Measurements from ENCODE around the gene AKAP10. TPM values are rescaled to one million over a fixed set of nuclear protein-coding genes. Genes with fewer than 3 reads are reported as not detected.
"Not testable (repeated sequence)": the region's sequence is repeated elsewhere in the genome, so short reads cannot be mapped to it uniquely, and the experiment has no call there.

AKAP10 gene
- total RNA-seq, 1 experiment from 2014 or later = 36.8 TPM

DNA sequence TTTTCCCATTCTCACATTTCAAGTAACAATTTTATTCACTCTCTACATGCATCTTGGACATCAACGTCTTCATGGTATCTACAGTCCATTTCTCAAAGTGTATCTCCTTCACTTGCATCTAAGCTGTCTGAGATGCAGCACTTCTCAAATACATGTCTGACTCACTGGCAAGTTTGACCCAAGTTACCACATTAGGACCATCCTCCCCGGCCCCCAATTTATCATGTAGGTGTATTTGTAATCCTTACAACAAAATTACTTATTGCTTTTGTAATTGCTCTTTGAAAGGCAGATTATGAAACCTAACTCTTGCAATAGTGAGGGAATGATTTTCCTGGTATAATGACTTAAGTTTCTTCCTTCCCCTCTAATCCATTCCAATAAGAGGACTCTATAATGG is 80.9 kb downstream of the AKAP10 start:
- ChIA-PET POLR2A (ENCODE audit: low non-redundant PET) (no interaction called here), CTCF (no interaction called here)
- H3K4me1 ChIP-seq (ENCODE audit: insufficient read depth, low read length, poor library complexity, severe bottlenecking) = no peaks in the 10 kb centered on the region
- H3K4me3 ChIP-seq (ENCODE audit: low read depth, low read length, poor library complexity, severe bottlenecking) = no peak overlapping the region
- H3K9me3 ChIP-seq (ENCODE audit: low read depth, low read length, poor library complexity, severe bottlenecking) = no peaks in the 10 kb centered on the region
- intact Hi-C loops (cut with micrococcal nuclease; ENCODE audit: unreplicated experiment) = no loop called here
- no peaks in the 10 kb centered on the region for H3K36me3 ChIP-seq (ENCODE audit: insufficient read depth, low read length, poor library complexity, severe bottlenecking)
- H3K27me3 ChIP-seq (replicated peaks; ENCODE audit: insufficient read depth, low read depth, low read length, poor library complexity) = no peaks in the 10 kb centered on the region
- TF ChIP-seq EZH2 (IDR thresholded peaks at IDR 0.05; ENCODE audit: borderline replicate concordance, low read depth, low read length, poor library complexity, severe bottlenecking) = no peak
- no peak for TF ChIP-seq CTCF (conservative IDR thresholded peaks at IDR 0.05; ENCODE audit: low read depth, low read length)
- no peak for DNase-seq (ENCODE audit: low spot score)
- H3K27ac ChIP-seq (ENCODE audit: low read depth, low read length, poor library complexity, severe bottlenecking) = no peak overlapping the region
- BruUV-seq (replicated peaks) = no TSS peak

GRCh38 chr17:19890554-19890953 is 87.1 kb downstream of the AKAP10 start:
- not testable (repeated sequence) for H3K27me3 ChIP-seq (replicated peaks; ENCODE audit: insufficient read depth, low read depth, low read length, poor library complexity); BruUV-seq (replicated peaks); H3K36me3 ChIP-seq (ENCODE audit: insufficient read depth, low read length, poor library complexity, severe bottlenecking)

GRCh38 chr17:19890001-19890400 is 87.6 kb downstream of the AKAP10 start:
- H3K4me3 ChIP-seq (ENCODE audit: low read depth, low read length, poor library complexity, severe bottlenecking); H3K4me1 ChIP-seq (ENCODE audit: insufficient read depth, low read length, poor library complexity, severe bottlenecking); BruUV-seq (replicated peaks); H3K9me3 ChIP-seq (ENCODE audit: low read depth, low read length, poor library complexity, severe bottlenecking); H3K27ac ChIP-seq (ENCODE audit: low read depth, low read length, poor library complexity, severe bottlenecking); CTCF ChIA-PET; H3K36me3 ChIP-seq (ENCODE audit: insufficient read depth, low read length, poor library complexity, severe bottlenecking); intact Hi-C loops (cut with micrococcal nuclease; ENCODE audit: unreplicated experiment); DNase-seq (ENCODE audit: low spot score); H3K27me3 ChIP-seq (replicated peaks; ENCODE audit: insufficient read depth, low read depth, low read length, poor library complexity): not testable (repeated sequence)
- POLR2A ChIA-PET (ENCODE audit: low non-redundant PET) = interaction anchor here (0.5 kb wide), 1 partner anchor 55 kb away, joined by 4 read pairs; no protein-coding TSS in a partner anchor

More at GRCh38 chr17:19890554-19890953, 87.1 kb downstream of the AKAP10 start:
- CTCF ChIA-PET; DNase-seq (ENCODE audit: low spot score); H3K4me1 ChIP-seq (ENCODE audit: insufficient read depth, low read length, poor library complexity, severe bottlenecking); H3K27ac ChIP-seq (ENCODE audit: low read depth, low read length, poor library complexity, severe bottlenecking); intact Hi-C loops (cut with micrococcal nuclease; ENCODE audit: unreplicated experiment); H3K9me3 ChIP-seq (ENCODE audit: low read depth, low read length, poor library complexity, severe bottlenecking); POLR2A ChIA-PET (ENCODE audit: low non-redundant PET); H3K4me3 ChIP-seq (ENCODE audit: low read depth, low read length, poor library complexity, severe bottlenecking): not testable (repeated sequence)

DNA sequence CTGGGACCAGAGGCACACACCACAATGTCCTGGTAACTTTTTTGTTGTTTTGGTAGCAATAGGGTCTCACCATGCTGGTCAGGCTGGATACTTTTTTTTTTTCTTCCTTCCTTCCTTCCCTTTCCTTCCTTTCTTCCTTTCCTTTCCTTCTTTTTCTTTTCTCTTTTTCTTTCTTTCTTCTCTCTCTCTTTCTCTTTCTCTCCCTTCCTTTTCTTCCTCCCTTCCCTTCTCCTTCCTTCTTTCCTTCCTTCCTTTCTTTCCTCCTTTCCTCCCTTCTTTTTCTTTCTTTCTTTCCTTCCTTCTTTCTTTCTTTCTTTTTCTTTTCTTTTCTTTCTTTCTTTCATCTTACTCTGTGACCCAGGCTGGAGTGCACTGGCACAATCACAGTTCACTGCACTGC is 91.5 kb downstream of the AKAP10 start:
- no TSS peak for BruUV-seq (replicated peaks)
- Histone ChIP-seq H3K27ac (ENCODE audit: low read depth, low read length, poor library complexity, severe bottlenecking) (no peak overlapping the region), H3K9me3 (ENCODE audit: low read depth, low read length, poor library complexity, severe bottlenecking) (no peaks in the 10 kb centered on the region), H3K36me3 (ENCODE audit: insufficient read depth, low read length, poor library complexity, severe bottlenecking) (no peaks in the 10 kb centered on the region), H3K4me1 (ENCODE audit: insufficient read depth, low read length, poor library complexity, severe bottlenecking) (no peaks in the 10 kb centered on the region), H3K4me3 (ENCODE audit: low read depth, low read length, poor library complexity, severe bottlenecking) (no peak overlapping the region), H3K27me3 (replicated peaks; ENCODE audit: insufficient read depth, low read depth, low read length, poor library complexity) (no peaks in the 10 kb centered on the region)
- POLR2A ChIA-PET (ENCODE audit: low non-redundant PET) = no interaction called here
- DNase-seq (ENCODE audit: low spot score) = no peak
- CTCF ChIA-PET = no interaction called here
- intact Hi-C loops (cut with micrococcal nuclease; ENCODE audit: unreplicated experiment) = no loop called here
- TF ChIP-seq EZH2 (IDR thresholded peaks at IDR 0.05; ENCODE audit: borderline replicate concordance, low read depth, low read length, poor library complexity, severe bottlenecking) (no peak), CTCF (conservative IDR thresholded peaks at IDR 0.05; ENCODE audit: low read depth, low read length) (no peak)
